Glutamatergic neuron (in vitro differentiated cells): ENCODE measurements around the gene TGFBR3. TPM values are rescaled to one million over a fixed set of nuclear protein-coding genes. Genes with fewer than 3 reads are reported as not detected.

Experiments
- DNase-seq: peaks from one replicate; pipeline ENCODE4 v3.0.0; 2022
- H3K27ac Mint-ChIP-seq: one replicate; pipeline ENCODE4 v1.8.0; 2020; ENCODE audit warnings: mild to moderate bottlenecking, mixed read lengths, inconsistent platforms; ENCODE audit not compliant: unreplicated experiment
- H3K27me3 Mint-ChIP-seq: one replicate; pipeline ENCODE4 v1.8.0; 2020; ENCODE audit warnings: mild to moderate bottlenecking, moderate library complexity, mixed read lengths, inconsistent platforms; ENCODE audit not compliant: unreplicated experiment
- H3K36me3 Mint-ChIP-seq: one replicate; pipeline ENCODE4 v1.8.0; 2020; ENCODE audit warnings: mild to moderate bottlenecking, mixed read lengths, inconsistent platforms; ENCODE audit not compliant: unreplicated experiment
- H3K4me1 Mint-ChIP-seq: one replicate; pipeline ENCODE4 v1.8.0; 2020; ENCODE audit warnings: mild to moderate bottlenecking, low read depth, mixed read lengths, inconsistent platforms; ENCODE audit not compliant: unreplicated experiment
- H3K4me3 Mint-ChIP-seq: one replicate; pipeline ENCODE4 v1.8.0; 2020; ENCODE audit warnings: mild to moderate bottlenecking, mixed read lengths, inconsistent platforms; ENCODE audit not compliant: unreplicated experiment
- H3K9me3 Mint-ChIP-seq: one replicate; pipeline ENCODE4 v1.8.0; 2020; ENCODE audit warnings: mild to moderate bottlenecking, moderate library complexity, mixed read lengths, inconsistent platforms; ENCODE audit not compliant: unreplicated experiment
- CTCF ChIP-seq: fragments of 200-600 bp; sonication (generic); IDR thresholded peaks from one replicate; pipeline ENCODE4 v1.5.0; 2021; ENCODE audit not compliant: partially characterized antibody, unreplicated experiment
- total RNA-seq: library from RNA; stranded (reverse); fragmentation: NEBNext Ultra II Directional; extraction: Animal tissue kit (Norgen Biotek cat#: 25700); gene quantifications from one replicate; pipeline ENCODE4 v1.2.1, GENCODE V29; 2021; ENCODE audit not compliant: unreplicated experiment

Gene TGFBR3
- total RNA-seq, 1 donor from 2014 or later, result 0.98 TPM

DNA sequence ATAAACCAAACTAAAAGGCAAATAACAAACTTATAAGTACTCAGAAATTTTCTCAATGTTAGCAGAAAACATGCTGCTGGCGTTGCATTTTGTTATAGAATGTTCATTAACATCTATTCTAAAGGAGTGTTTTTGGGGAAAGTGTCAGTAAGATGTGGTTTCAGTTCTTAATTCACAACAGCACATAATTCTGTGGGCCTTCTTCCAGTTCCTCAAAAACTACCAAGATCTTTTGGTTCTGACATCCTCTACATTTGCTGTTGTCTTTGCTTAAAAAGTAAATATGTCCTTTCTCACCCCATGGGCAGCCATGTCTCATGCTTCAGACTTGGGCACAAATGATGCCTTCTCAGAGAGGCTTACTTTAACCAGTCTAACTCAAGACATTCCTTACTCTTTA, 232.8 kb downstream of the TGFBR3 start:
- Mint-ChIP-seq H3K27me3 (peaks cover 4% of the 10 kb centered on the region), H3K27ac (no peak overlapping the region), H3K36me3 (peaks cover 8% of the 10 kb centered on the region), H3K4me3 (no peak overlapping the region), H3K4me1 (no peaks in the 10 kb centered on the region), H3K9me3 (no peaks in the 10 kb centered on the region)
- no peak for TF ChIP-seq CTCF
- no peak for DNase-seq

DNA sequence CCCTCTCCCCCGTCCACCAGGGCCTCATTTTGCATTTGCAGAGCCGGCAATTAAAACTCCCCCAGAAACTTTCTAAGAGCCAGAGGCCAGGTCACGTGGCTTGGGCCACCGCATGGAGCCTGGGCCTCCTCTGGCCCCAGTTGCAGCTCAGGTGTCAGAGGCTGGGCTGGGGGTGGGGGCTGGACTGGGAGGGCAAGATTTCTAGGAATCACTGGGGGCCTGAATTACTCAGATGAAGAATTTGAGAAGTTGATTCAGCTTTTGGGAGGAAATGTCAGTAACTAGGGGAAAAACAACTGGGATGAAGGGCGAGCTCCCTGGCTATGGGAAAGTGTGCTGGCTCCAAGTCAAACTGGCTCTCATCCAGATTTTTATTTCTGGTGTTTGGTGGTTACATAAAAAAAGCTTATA, 234.3 kb downstream of the TGFBR3 start:
- H3K4me1 Mint-ChIP-seq, result no peaks in the 10 kb centered on the region
- TF ChIP-seq CTCF, result no peak
- peaks cover 4% of the 10 kb centered on the region for H3K27me3 Mint-ChIP-seq
- no peak for DNase-seq
- H3K36me3 Mint-ChIP-seq, result peaks cover 8% of the 10 kb centered on the region
- no peak overlapping the region for H3K4me3 Mint-ChIP-seq
- H3K27ac Mint-ChIP-seq, result no peak overlapping the region
- no peaks in the 10 kb centered on the region for H3K9me3 Mint-ChIP-seq

- TF ChIP-seq CTCF, result no peak
- Mint-ChIP-seq H3K9me3 (no peaks in the 10 kb centered on the region), H3K4me3 (no peak overlapping the region), H3K27ac (no peak overlapping the region), H3K4me1 (no peaks in the 10 kb centered on the region), H3K36me3 (peaks cover 8% of the 10 kb centered on the region), H3K27me3 (peaks cover 4% of the 10 kb centered on the region)
- DNase-seq, result no peak
Observed at GRCh38 chr1:91651243-91651642, 234.7 kb downstream of the TGFBR3 start.

DNA sequence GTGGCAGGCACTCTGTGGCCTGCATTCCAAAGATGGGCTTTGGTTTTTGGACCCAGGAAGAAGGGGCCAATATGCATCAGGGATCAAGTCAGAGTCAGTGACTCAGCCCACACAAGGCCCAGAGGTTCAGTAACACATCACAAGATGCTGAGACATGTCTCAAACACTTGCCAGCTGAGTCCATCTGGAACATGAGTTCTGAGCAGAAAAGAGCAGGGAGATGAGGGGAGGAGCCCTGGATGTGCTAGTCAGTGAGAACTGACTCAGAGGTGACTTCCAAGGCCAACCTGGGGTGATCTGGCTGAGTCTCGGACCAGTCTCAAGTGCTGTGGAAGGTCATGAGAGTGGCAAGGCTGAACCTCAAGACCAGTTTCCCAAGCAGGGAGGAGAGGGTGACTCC, 235.2 kb downstream of the TGFBR3 start:
- Mint-ChIP-seq H3K9me3 (no peaks in the 10 kb centered on the region), H3K4me3 (no peak overlapping the region), H3K27me3 (peaks cover 4% of the 10 kb centered on the region), H3K27ac (no peak overlapping the region), H3K4me1 (no peaks in the 10 kb centered on the region), H3K36me3 (peaks cover 6% of the 10 kb centered on the region)
- no peak for TF ChIP-seq CTCF
- DNase-seq, result no peak

DNA sequence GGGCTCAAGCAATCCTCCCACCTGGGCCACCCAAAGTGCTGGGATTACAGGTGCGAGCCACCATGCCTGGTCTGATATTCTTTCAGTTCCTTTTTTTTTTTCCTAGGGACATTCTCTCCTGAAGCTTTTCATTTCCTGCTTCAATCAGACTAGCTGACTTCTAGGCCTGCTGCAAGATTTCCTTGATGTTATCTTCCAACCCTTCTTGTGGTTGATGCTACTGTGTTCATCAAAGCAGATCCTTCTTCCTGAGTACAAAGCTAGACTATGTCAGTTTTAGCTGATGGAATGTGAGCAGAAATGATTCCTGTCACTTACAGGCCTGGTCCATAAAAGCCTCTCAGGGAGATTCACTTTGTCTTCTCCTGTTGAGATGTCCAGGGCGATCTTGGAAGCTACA, 238.9 kb downstream of the TGFBR3 start:
- Mint-ChIP-seq H3K27ac (no peak overlapping the region), H3K4me1 (no peaks in the 10 kb centered on the region), H3K36me3 (peaks cover 5% of the 10 kb centered on the region), H3K9me3 (no peaks in the 10 kb centered on the region), H3K27me3 (peaks cover 3% of the 10 kb centered on the region), H3K4me3 (no peak overlapping the region)
- DNase-seq, result no peak
- TF ChIP-seq CTCF, result no peak
